HCT116 (cell line): ENCODE data around the gene PSENEN. TPM values are rescaled to one million over a fixed set of nuclear protein-coding genes. Genes with fewer than 3 reads are reported as not detected.

Source experiments
- ATAC-seq: fragments of 200-7000 bp; cut with Tn5 transposase; 2 replicates; pipeline ENCODE4 v1.9.1; 2020; ENCODE audit warnings: mild to moderate bottlenecking, moderate library complexity
- BruUV-seq: library from RNA; stranded (reverse); fragments of 400-500 nt; replicated peaks from 2 replicates; lab custom pipeline; 2021; lab: Mats Ljungman, UMichigan
- CTCF ChIA-PET: fragments of 300-600 bp; sonication (Branson Sonifier 250); formaldehyde crosslinking; loops from one replicate; lab custom pipeline; 2021; ENCODE audit warnings: antibody characterized with exemption; lab: Charles Lee
- POLR2A ChIA-PET: fragments of 300-600, 350-600 bp; sonication (Branson Sonifier 250); formaldehyde crosslinking; loops from one replicate; lab custom pipeline; 2021; ENCODE audit warnings: antibody characterized with exemption; lab: Charles Lee
- RAD21 ChIA-PET, 2 experiments: fragments of 300-600 bp; sonication (Branson Sonifier 250); formaldehyde crosslinking; loops; one replicate each; lab custom pipeline; 2023; ENCODE audit warnings: low total read pairs in 2 of 2; ENCODE audit not compliant: uncharacterized antibody in 2 of 2, unreplicated experiment in 2 of 2, low non-redundant PET in 1 of 2; lab: Charles Lee
- DNase-seq: peaks from one replicate; pipeline ENCODE4 v3.0.0-alpha.2; 2010; ENCODE audit warnings: low read depth, low spot score
- H2AFZ ChIP-seq: fragments of 200-600 bp; shearing (Covaris generic), sonication (generic); 2 replicates; pipeline ENCODE4 v1.6.1; 2017; ENCODE audit warnings: low read depth, mixed run types, mixed read lengths, antibody characterized with exemption, low read length; ENCODE audit not compliant: poor library complexity, severe bottlenecking
- H3K27ac ChIP-seq: 2 replicates; pipeline ENCODE4 v1.5.1; 2012; ENCODE audit warnings: low read depth, low read length
- H3K27me3 ChIP-seq: fragments of 200-600 bp; sonication (generic); 2 replicates; pipeline ENCODE4 v1.6.1; 2016; ENCODE audit warnings: mixed run types, low read length, mixed read lengths; ENCODE audit not compliant: insufficient read depth
- H3K36me3 ChIP-seq, 2 experiments: fragments of 200-500 bp in 1 of 2; fragments of 200-600 bp in 1 of 2; sonication (Bioruptor generic) in 1 of 2; sonication (generic) in 1 of 2; 2 replicates each; pipeline versions ENCODE4 v1.5.1 to v1.6.1; 2014 to 2016; ENCODE audit warnings: low read length in 2 of 2, inconsistent platforms in 1 of 2, mixed read lengths in 1 of 2, mixed run types in 1 of 2; ENCODE audit not compliant: insufficient read depth in 2 of 2, control insufficient read depth in 1 of 2
- H3K4me1 ChIP-seq, 2 experiments: fragments of 200-600 bp in 1 of 2; sonication (generic) in 1 of 2; 2 replicates each; pipeline versions ENCODE4 v1.5.1 to v1.6.1; 2012 to 2017; ENCODE audit warnings: low read length in 2 of 2, inconsistent platforms in 1 of 2, mild to moderate bottlenecking in 1 of 2, mixed read lengths in 1 of 2, mixed run types in 1 of 2, moderate library complexity in 1 of 2; ENCODE audit not compliant: insufficient read depth in 2 of 2, control insufficient read depth in 1 of 2
- H3K4me2 ChIP-seq: fragments of 200-600 bp; sonication (generic); 2 replicates; pipeline ENCODE4 v1.6.1; 2017; ENCODE audit warnings: mixed run types, low read length, mixed read lengths
- H3K4me3 ChIP-seq, 2 experiments: fragments of 200-600 bp in 1 of 2; sonication (generic) in 1 of 2; replicated peaks in 1 of 2; 2 replicates each; pipeline ENCODE4 v1.5.1; 2011 to 2016; ENCODE audit warnings: low read length in 2 of 2, control low read depth in 1 of 2, low read depth in 1 of 2, mild to moderate bottlenecking in 1 of 2, mixed read lengths in 1 of 2, mixed run types in 1 of 2
- H3K79me2 ChIP-seq: fragments of 200-600 bp; sonication (generic); 2 replicates; pipeline ENCODE4 v1.6.1; 2017; ENCODE audit warnings: mild to moderate bottlenecking, mixed run types, low read length, moderate library complexity, mixed read lengths; ENCODE audit not compliant: insufficient read depth
- H3K9ac ChIP-seq: fragments of 200-600 bp; sonication (generic); 2 replicates; pipeline ENCODE4 v1.6.1; 2016; ENCODE audit warnings: low read length, mixed read lengths
- H3K9me2 ChIP-seq: fragments of 200-600 bp; sonication (generic), shearing (Covaris generic); 2 replicates; pipeline ENCODE4 v1.6.1; 2017; ENCODE audit warnings: mixed run types, mild to moderate bottlenecking, moderate library complexity; ENCODE audit not compliant: insufficient read depth
- H3K9me3 ChIP-seq, 2 experiments: fragments of 200-500 bp in 1 of 2; fragments of 200-600 bp in 1 of 2; sonication (Bioruptor generic) in 1 of 2; sonication (generic) in 1 of 2; 2 replicates each; pipeline ENCODE4 v1.6.1; 2014 to 2017; ENCODE audit warnings: low read length in 2 of 2, mixed read lengths in 2 of 2, inconsistent platforms in 1 of 2, low read depth in 1 of 2, mild to moderate bottlenecking in 1 of 2, mixed run types in 1 of 2, moderate library complexity in 1 of 2; ENCODE audit not compliant: control insufficient read depth in 1 of 2, insufficient read depth in 1 of 2
- H4K20me1 ChIP-seq: fragments of 200-600 bp; sonication (generic), shearing (Covaris generic); 2 replicates; pipeline ENCODE4 v1.6.1; 2017; ENCODE audit warnings: mixed run types, mild to moderate bottlenecking, moderate library complexity; ENCODE audit not compliant: insufficient read depth
- EGR1 ChIP-seq: IDR thresholded peaks from 2 replicates; pipeline ENCODE4 v1.6.1; 2012; ENCODE audit warnings: low read depth
- JUND ChIP-seq: IDR thresholded peaks from 2 replicates; pipeline ENCODE4 v1.6.1; 2012
- POLR2A ChIP-seq: IDR thresholded peaks from 2 replicates; pipeline ENCODE4 v1.7.0; 2011; ENCODE audit warnings: borderline replicate concordance; ENCODE audit not compliant: insufficient read depth, insufficient read length; ENCODE audit errors: extremely low read depth
- POLR2AphosphoS5 ChIP-seq: IDR thresholded peaks from 2 replicates; pipeline ENCODE4 v1.6.1; 2011; ENCODE audit warnings: mild to moderate bottlenecking, low read depth, low read length, moderate library complexity
- REST ChIP-seq: IDR thresholded peaks from 2 replicates; pipeline ENCODE4 v1.6.1; 2012; ENCODE audit warnings: low read depth
- YY1 ChIP-seq: IDR thresholded peaks from 2 replicates; pipeline ENCODE4 v1.6.1; 2011; ENCODE audit warnings: low read length, low read depth, moderate library complexity, mild to moderate bottlenecking; ENCODE audit not compliant: insufficient replicate concordance; ENCODE audit errors: extremely low read depth
- ZNF274 ChIP-seq: fragments of 200-500 bp; sonication (Bioruptor generic); IDR thresholded peaks from 2 replicates; pipeline ENCODE4 v1.6.1; 2014; ENCODE audit warnings: mild to moderate bottlenecking, low read depth, low read length, inconsistent platforms
- intact Hi-C: fragments of 100-400 bp; cut with micrococcal nuclease; formaldehyde crosslinking; loops from 2 replicates; pipeline ENCODE4 v1.10.0; 2022
- total RNA-seq: library from RNA; stranded (reverse); gene quantifications from one replicate; pipeline ENCODE4 v1.2.1, GENCODE V29; 2021; ENCODE audit not compliant: unreplicated experiment
- TF ChIP-seq, protein P1 (sequence below), 3 experiments: fragments of 200-600 bp in 1 of 3; sonication (generic) in 1 of 3; IDR thresholded peaks in 2 of 3; conservative IDR thresholded peaks in 1 of 3; 2 replicates each; pipeline ENCODE4 v1.5.1; 2012 to 2017; ENCODE audit warnings: low read depth in 2 of 3, low read length in 2 of 3, antibody characterized with exemption in 1 of 3, borderline replicate concordance in 1 of 3, control low read depth in 1 of 3, mild to moderate bottlenecking in 1 of 3, mixed read lengths in 1 of 3, mixed run types in 1 of 3, moderate library complexity in 1 of 3; ENCODE audit not compliant: insufficient read depth in 1 of 3

Gene PSENEN
- total RNA-seq, 1 experiment from 2014 or later: 55.3 TPM

DNA sequence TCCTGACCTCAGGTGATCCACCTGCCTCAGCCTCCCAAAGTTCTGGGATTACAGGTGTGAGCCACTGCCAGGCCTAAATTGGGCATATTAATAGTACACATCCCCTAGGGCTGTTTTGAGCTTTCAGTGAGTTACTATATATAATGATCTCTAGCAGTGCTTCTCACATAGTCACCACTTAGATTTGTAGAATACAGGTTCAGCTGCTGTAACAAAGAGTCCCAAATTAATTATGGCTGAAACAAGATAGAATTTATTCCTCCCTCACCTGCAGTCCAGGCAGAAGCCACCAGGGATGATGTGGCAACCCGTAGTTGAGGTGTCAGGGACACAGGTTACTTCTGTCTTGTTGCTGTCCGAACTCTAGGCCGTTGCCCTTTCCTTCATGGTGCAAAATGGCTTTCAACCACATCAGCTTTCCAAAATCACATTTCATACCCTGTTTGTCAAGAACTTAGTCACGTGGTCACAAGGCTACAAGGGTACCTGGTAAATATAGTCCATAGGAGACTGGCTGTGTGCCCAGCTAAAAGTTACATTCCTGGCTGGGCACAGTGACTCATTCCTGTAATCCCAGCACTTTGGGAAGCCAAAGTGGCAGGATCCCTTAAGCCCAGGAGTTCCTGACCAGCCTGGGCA is 15.4 kb downstream of the PSENEN start:
- Histone ChIP-seq H3K27me3 (no peaks in the 10 kb centered on the region), H2AFZ (no peak overlapping the region), H3K79me2 (peaks cover 17% of the 10 kb centered on the region), H3K4me1 (peaks cover 14 to 25% of the 10 kb centered on the region in 2 experiments), H3K36me3 (peaks cover 6 to 12% of the 10 kb centered on the region in 2 experiments; a peak in 2 of 4 replicates), H3K9me3 (no peaks in the 10 kb centered on the region), H3K4me3 (no peak overlapping the region), H4K20me1 (no peaks in the 10 kb centered on the region), H3K27ac (no peak overlapping the region), H3K9ac (no peak overlapping the region), H3K4me2 (no peak overlapping the region), H3K9me2 (no peaks in the 10 kb centered on the region)
- intact Hi-C loops: no loop called here
- BruUV-seq: no TSS peak
- no peak for TF ChIP-seq POLR2AphosphoS5
- no peak for TF ChIP-seq EGR1
- TF ChIP-seq JUND: no peak
- ATAC-seq (no peak), DNase-seq (no peak)
- POLR2A ChIA-PET: interaction anchor here (1.3 kb wide), 1 partner anchor 16 kb away, joined by 3 read pairs; the partner anchor contains the start of gene U2AF1L4
- RAD21 ChIA-PET: no interaction called here
- CTCF ChIA-PET: no interaction called here

GRCh38 chr19:35764432-35765315 is 19.2 kb downstream of the PSENEN start:
- no peak overlapping the region for H2AFZ ChIP-seq
- intact Hi-C loops: no loop called here
- CTCF ChIA-PET: no interaction called here
- peaks cover 4% of the 10 kb centered on the region for H3K79me2 ChIP-seq
- H3K36me3 ChIP-seq: peaks cover 12 to 13% of the 10 kb centered on the region in 2 experiments; a peak in 2 of 4 replicates
- no peak for ATAC-seq
- no peak overlapping the region for H3K9ac ChIP-seq
- no peak for DNase-seq
- no peak overlapping the region for H3K27ac ChIP-seq
- no peaks in the 10 kb centered on the region for H3K9me2 ChIP-seq
- RAD21 ChIA-PET: no interaction called here
- peaks cover 0 to 6% of the 10 kb centered on the region in 2 experiments; a peak in 1 of 4 replicates for H3K4me1 ChIP-seq
- TF ChIP-seq POLR2A (no peak), YY1 (no peak), ZNF274 (no peak), REST (no peak)
- TF ChIP-seq, protein P1, sequence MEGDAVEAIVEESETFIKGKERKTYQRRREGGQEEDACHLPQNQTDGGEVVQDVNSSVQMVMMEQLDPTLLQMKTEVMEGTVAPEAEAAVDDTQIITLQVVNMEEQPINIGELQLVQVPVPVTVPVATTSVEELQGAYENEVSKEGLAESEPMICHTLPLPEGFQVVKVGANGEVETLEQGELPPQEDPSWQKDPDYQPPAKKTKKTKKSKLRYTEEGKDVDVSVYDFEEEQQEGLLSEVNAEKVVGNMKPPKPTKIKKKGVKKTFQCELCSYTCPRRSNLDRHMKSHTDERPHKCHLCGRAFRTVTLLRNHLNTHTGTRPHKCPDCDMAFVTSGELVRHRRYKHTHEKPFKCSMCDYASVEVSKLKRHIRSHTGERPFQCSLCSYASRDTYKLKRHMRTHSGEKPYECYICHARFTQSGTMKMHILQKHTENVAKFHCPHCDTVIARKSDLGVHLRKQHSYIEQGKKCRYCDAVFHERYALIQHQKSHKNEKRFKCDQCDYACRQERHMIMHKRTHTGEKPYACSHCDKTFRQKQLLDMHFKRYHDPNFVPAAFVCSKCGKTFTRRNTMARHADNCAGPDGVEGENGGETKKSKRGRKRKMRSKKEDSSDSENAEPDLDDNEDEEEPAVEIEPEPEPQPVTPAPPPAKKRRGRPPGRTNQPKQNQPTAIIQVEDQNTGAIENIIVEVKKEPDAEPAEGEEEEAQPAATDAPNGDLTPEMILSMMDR (IDR thresholded peaks at IDR 0.05 in 2 of 3, conservative IDR thresholded peaks at IDR 0.05 in 1 of 3; ENCODE audit: borderline replicate concordance in 1 of 3, insufficient read depth in 1 of 3, low read depth in 2 of 3, low read length in 2 of 3): no peak
- BruUV-seq: no TSS peak
- no peak overlapping the region for H3K4me3 ChIP-seq
- no peaks in the 10 kb centered on the region for H3K9me3 ChIP-seq
- POLR2A ChIA-PET: interaction anchor here (1.8 kb wide), 1 partner anchor 16 kb away, joined by 5 read pairs; the partner anchor contains the start of gene LIN37
- H3K27me3 ChIP-seq: no peaks in the 10 kb centered on the region
- H4K20me1 ChIP-seq: no peaks in the 10 kb centered on the region
- H3K4me2 ChIP-seq: no peak overlapping the region
